HEK293T (cell line): ENCODE measurements around the gene NAV2.

Experiments
- CTCF ChIA-PET: fragments of 350-600 bp; formaldehyde crosslinking; extraction: SDS; loops from one replicate; lab custom pipeline; 2021; ENCODE audit warnings: antibody characterized with exemption, inconsistent platforms; lab: Yijun Ruan, JAX
- POLR2A ChIA-PET: fragments of 350-600 bp; formaldehyde crosslinking; extraction: SDS; loops from one replicate; lab custom pipeline; 2020; ENCODE audit warnings: antibody characterized with exemption, inconsistent platforms; lab: Yijun Ruan, JAX
- DNase-seq: peaks from one replicate; pipeline ENCODE4 v3.0.0; 2012; ENCODE audit warnings: mixed read lengths; ENCODE audit errors: extremely low spot score
- ARNT ChIP-seq: fragments of 450-650 bp; IDR thresholded peaks from 2 replicates; pipeline ENCODE4 v1.6.1; 2017; ENCODE audit warnings: mild to moderate bottlenecking
- BHLHE40 ChIP-seq: fragments of 450-650 bp; IDR thresholded peaks from 2 replicates; pipeline ENCODE4 v1.6.1; 2016; ENCODE audit warnings: mild to moderate bottlenecking, moderate library complexity, borderline replicate concordance
- CTBP1 ChIP-seq: fragments of 450-650 bp; IDR thresholded peaks from 2 replicates; pipeline ENCODE4 v1.6.1; 2016; ENCODE audit warnings: borderline replicate concordance
- ELF4 ChIP-seq: fragments of 450-650 bp; IDR thresholded peaks from 2 replicates; pipeline ENCODE4 v1.6.1; 2017; ENCODE audit warnings: antibody characterized with exemption
- FOXA1 ChIP-seq: fragments of 450-650 bp; IDR thresholded peaks from 2 replicates; pipeline ENCODE4 v1.6.1; 2016; ENCODE audit warnings: mild to moderate bottlenecking
- FOXK2 ChIP-seq: fragments of 450-650 bp; IDR thresholded peaks from 2 replicates; pipeline ENCODE4 v1.6.1; 2016; ENCODE audit warnings: mild to moderate bottlenecking
- FOXM1 ChIP-seq: fragments of 450-650 bp; IDR thresholded peaks from 2 replicates; pipeline ENCODE4 v1.6.1; 2017; ENCODE audit warnings: mild to moderate bottlenecking, borderline replicate concordance
- HDGF ChIP-seq: fragments of 450-650 bp; IDR thresholded peaks from 2 replicates; pipeline ENCODE4 v1.6.1; 2017; ENCODE audit warnings: antibody characterized with exemption, borderline replicate concordance
- L3MBTL2 ChIP-seq: fragments of 450-650 bp; conservative IDR thresholded peaks from 2 replicates; pipeline ENCODE4 v1.6.1; 2016; ENCODE audit warnings: mild to moderate bottlenecking
- LEF1 ChIP-seq: fragments of 450-650 bp; IDR thresholded peaks from 2 replicates; pipeline ENCODE4 v1.6.1; 2017; ENCODE audit warnings: mild to moderate bottlenecking, borderline replicate concordance
- NFRKB ChIP-seq: fragments of 450-650 bp; IDR thresholded peaks from 2 replicates; pipeline ENCODE4 v1.6.1; 2016; ENCODE audit warnings: mild to moderate bottlenecking, moderate library complexity
- SP1 ChIP-seq: fragments of 450-650 bp; IDR thresholded peaks from 2 replicates; pipeline ENCODE4 v1.6.1; 2017
- SUZ12 ChIP-seq: fragments of 450-650 bp; IDR thresholded peaks from 2 replicates; pipeline ENCODE4 v1.6.1; 2016; ENCODE audit warnings: mild to moderate bottlenecking
- TARDBP ChIP-seq: fragments of 450-650 bp; IDR thresholded peaks from 2 replicates; pipeline ENCODE4 v1.6.1; 2016
- ZNF384 ChIP-seq: fragments of 450-650 bp; IDR thresholded peaks from 2 replicates; pipeline ENCODE4 v1.6.1; 2016
- TF ChIP-seq, protein P1 (sequence below): fragments of 450-650 bp; IDR thresholded peaks from 2 replicates; pipeline ENCODE4 v1.6.1; 2016

NAV2 gene

DNA sequence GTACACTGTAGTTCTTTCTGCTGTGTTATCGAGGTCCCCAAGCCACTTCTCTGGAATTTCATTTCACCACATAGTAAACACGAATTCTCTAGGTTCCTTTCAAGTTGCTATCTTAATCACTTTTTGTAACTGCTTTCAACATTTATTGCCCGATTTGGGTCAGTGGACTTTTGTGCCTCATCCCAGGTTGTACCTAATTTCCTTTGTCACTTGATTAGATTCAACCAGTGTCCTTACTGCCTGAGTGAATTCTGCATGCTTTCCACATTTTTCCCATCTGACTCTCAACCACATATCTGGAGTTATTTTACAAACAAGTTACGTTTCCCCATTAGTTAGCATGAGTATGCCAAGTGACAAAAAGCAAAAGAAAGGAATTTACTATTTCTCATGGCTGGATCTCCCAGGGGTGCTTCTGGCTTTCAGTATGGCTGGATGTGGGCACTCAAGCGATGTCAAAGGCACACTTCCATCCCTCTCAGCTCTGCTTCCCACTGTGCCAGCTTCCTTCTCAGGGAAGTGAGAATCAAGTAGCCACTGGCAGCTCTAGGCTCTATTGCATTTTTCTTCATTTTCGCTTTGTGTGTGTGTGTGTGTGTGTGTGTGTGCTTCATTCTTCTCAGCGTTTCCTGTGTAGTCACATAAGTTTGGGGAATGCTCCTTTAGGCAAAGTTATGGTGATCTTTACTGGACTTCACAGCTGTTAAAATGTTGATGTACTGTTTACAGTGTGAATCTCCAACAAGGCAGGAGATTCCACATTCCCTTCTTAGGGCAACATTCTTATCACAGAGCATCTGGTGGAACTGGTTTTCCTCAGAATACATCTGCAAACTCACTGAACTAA is 318.7 kb downstream of the NAV2 start:
- ChIA-PET CTCF (no interaction called here), POLR2A (no interaction called here)
- DNase-seq, result no peak
- TF ChIP-seq FOXK2, result no peak
- no peak for TF ChIP-seq ARNT
- no peak for TF ChIP-seq FOXA1
- TF ChIP-seq L3MBTL2, result no peak
- TF ChIP-seq CTBP1, result no peak
- TF ChIP-seq, protein P1, sequence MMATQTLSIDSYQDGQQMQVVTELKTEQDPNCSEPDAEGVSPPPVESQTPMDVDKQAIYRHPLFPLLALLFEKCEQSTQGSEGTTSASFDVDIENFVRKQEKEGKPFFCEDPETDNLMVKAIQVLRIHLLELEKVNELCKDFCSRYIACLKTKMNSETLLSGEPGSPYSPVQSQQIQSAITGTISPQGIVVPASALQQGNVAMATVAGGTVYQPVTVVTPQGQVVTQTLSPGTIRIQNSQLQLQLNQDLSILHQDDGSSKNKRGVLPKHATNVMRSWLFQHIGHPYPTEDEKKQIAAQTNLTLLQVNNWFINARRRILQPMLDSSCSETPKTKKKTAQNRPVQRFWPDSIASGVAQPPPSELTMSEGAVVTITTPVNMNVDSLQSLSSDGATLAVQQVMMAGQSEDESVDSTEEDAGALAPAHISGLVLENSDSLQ, result no peak
- no peak for TF ChIP-seq ZNF384
- no peak for TF ChIP-seq HDGF
- TF ChIP-seq ELF4, result no peak
- no peak for TF ChIP-seq SUZ12

DNA sequence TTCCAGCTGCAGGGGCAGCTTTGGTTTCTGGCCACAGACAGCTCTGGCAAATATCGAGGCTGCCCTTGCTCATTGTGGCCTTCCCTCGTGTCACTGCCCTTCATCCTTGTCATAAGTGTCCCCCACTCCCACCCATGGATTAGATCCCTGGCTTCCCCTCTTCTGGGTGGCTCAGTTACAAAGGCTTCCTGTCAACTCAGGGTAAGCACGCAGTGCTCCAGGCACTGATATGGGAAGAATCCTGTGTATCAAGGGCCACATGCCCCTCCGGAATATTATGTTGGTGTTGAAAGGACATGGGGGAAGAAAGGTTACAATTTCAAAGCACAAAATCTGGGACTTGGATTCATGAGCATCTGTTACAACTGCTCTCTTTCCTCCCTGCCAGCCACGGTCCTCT is 319.5 kb downstream of the NAV2 start:
- DNase-seq, result no peak
- CTCF ChIA-PET, result no interaction called here
- TF ChIP-seq BHLHE40 (no peak), SP1 (no peak), ZNF384 (no peak), ELF4 (no peak), FOXK2 (no peak), LEF1 (no peak), NFRKB (no peak), FOXM1 (no peak), FOXA1 (no peak)
- POLR2A ChIA-PET, result no interaction called here

DNA sequence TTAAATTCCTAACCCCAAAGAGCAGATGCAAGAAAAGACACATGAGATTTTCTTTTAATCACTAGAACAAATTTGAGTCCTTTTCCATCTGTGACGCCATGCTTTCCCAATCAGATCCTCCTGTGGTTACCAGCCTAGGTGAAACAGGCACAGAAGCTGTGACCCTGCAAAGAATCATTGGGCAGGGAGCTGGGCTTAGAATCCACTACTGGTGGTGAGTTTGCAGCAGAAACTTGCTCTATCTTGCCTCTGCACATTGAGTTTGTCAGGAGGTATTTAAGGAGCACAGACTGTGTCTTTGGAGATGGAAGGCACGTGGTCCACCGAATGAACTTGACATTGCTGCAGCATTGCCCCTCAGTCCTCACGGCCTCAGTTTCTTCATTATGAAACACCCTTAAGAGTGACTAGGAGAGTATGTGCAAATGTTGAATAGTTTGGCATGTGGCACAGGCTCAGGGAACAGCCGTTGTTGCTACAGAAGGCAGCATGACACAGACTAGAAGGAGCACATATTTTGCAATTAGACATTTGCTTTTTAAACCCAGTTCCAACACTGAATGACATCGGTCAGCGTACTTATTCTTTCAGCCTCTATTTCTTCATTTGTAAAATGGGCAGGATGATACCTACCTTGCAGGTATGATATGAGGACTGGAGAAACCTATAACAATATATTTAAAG is 320.1 kb downstream of the NAV2 start:
- DNase-seq, result no peak
- CTCF ChIA-PET, result no interaction called here
- POLR2A ChIA-PET, result no interaction called here
- TF ChIP-seq HDGF (no peak), CTBP1 (no peak), ELF4 (no peak), FOXK2 (no peak), ARNT (no peak), TARDBP (no peak), SUZ12 (no peak), FOXA1 (no peak)

DNA sequence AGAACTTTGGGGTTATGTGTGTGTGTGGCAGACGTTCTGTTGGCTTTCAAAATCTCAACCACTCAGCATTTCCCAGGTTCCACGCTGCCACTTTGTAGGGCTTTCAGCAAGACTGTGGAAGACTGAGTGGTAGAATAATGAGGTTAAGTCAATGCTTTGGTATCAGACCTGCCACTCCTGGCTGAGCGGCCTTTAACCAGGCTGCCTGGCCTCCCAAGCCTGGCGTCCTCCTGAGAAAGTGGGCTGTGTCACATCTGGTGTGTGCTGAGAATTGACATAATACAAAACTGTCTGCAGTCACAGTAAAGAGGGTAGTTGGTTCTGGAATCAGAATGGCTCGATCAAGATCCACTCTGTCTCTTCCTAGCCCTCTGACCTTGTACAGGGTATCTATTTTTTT is 321.2 kb downstream of the NAV2 start:
- TF ChIP-seq ELF4 (no peak), L3MBTL2 (no peak), LEF1 (no peak), TARDBP (no peak), ZNF384 (no peak), SP1 (no peak), HDGF (no peak), FOXA1 (no peak), ARNT (no peak), NFRKB (no peak), FOXM1 (no peak), SUZ12 (no peak), FOXK2 (no peak)
- TF ChIP-seq, protein P1, result no peak
- POLR2A ChIA-PET, result no interaction called here
- CTCF ChIA-PET, result no interaction called here
- no peak for DNase-seq

DNA sequence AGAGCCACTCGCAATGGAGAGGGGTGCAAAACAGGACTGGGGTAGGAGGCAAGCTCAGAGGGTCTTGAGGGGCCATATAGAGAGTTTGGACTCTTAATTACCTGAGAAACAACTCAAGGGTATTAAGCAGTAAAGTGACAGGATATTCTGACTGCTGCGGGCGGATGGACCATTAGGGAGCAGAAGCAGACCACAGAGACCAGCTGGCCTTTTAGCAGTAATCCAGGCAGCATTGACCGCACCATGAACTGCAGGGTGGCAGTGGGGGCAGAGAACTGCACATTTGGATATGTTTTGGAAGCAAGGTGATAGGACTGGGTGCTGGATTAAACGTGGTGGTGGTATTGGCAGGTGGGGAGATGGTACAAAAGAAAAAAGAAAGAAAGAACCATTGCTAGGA is 322.3 kb downstream of the NAV2 start:
- TF ChIP-seq HDGF, result no peak
- TF ChIP-seq FOXK2, result no peak
- TF ChIP-seq SUZ12, result no peak
- no peak for TF ChIP-seq CTBP1
- TF ChIP-seq ARNT, result no peak
- TF ChIP-seq TARDBP, result no peak
- no peak for TF ChIP-seq SP1
- TF ChIP-seq L3MBTL2, result no peak
- TF ChIP-seq FOXA1, result no peak
- no peak for TF ChIP-seq ELF4
- TF ChIP-seq LEF1, result no peak
- TF ChIP-seq BHLHE40, result no peak
- no peak for TF ChIP-seq ZNF384
- TF ChIP-seq, protein P1, result no peak
- no peak for TF ChIP-seq NFRKB
- CTCF ChIA-PET, result interaction anchor here (0.6 kb wide), 1 partner anchor 7 kb away, joined by 4 read pairs; no protein-coding TSS in a partner anchor
- no peak for DNase-seq
- POLR2A ChIA-PET, result interaction anchor here (0.7 kb wide), 1 partner anchor 81 kb away, joined by 3 read pairs; no protein-coding TSS in a partner anchor

DNA sequence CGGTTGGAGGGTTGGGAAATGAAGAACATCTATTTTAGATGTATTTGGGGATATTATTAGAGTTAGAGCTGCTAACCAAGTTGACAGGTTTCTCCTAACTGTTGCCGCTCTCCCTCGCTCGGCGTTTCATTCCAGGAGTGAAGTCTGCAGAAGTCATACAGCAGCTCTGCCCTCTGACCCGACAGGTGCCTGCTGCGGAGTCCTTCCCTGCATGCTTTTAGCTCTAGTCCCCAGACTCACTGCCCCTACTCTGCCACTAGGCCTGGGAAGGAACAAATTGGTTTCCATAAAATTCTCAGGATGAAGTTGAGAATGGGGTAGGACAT is 322.7 kb downstream of the NAV2 start:
- ChIA-PET CTCF (no interaction called here), POLR2A (interaction anchor here (0.7 kb wide), 1 partner anchor 82 kb away, joined by 3 read pairs; no protein-coding TSS in a partner anchor)
- TF ChIP-seq ZNF384 (no peak), SP1 (no peak), SUZ12 (no peak), FOXM1 (no peak), LEF1 (no peak), HDGF (no peak)
- DNase-seq, result no peak
